ENCODE measurements around the gene TBC1D5.

The TBC1D5 gene

DNA sequence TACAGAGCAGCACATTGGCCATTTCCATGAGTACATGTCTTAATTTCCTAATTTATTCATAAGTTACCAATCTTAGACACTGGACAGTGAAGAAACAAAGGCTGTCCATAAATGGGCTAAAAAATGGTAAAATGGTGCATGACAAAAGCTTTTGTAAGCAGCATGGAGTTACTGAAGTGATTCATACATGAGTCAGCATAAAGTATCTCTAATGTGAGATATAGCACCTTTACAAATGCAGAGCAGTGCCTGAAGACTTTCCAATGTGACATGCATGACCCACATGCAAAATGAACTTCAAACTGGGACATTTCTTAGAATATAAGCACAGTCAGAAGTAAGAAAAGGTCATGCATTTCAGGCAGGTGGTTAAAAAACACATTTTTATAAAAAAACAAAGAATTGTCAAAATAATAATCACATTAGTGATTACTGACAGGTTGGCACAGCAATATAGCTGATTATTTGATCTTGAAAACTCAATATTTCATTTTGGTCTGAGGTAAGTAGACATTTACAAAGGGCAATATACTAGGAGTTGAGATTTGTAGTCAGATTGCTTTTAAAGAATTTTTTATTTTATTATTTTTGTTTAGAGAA lies 558.4 kb downstream of the TBC1D5 start:
- DNase-seq (ENCODE audit: low read depth): no peak
- TF ChIP-seq MYC (IDR thresholded peaks at IDR 0.05; ENCODE audit: low read depth, low read length): no peak
- TF ChIP-seq POLR2A (IDR thresholded peaks at IDR 0.05; ENCODE audit: extremely low read depth, insufficient read length): no peak
- TF ChIP-seq, protein P1, sequence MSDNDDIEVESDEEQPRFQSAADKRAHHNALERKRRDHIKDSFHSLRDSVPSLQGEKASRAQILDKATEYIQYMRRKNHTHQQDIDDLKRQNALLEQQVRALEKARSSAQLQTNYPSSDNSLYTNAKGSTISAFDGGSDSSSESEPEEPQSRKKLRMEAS (IDR thresholded peaks at IDR 0.05; ENCODE audit: low read depth, low read length): no peak
- TF ChIP-seq, protein P2, sequence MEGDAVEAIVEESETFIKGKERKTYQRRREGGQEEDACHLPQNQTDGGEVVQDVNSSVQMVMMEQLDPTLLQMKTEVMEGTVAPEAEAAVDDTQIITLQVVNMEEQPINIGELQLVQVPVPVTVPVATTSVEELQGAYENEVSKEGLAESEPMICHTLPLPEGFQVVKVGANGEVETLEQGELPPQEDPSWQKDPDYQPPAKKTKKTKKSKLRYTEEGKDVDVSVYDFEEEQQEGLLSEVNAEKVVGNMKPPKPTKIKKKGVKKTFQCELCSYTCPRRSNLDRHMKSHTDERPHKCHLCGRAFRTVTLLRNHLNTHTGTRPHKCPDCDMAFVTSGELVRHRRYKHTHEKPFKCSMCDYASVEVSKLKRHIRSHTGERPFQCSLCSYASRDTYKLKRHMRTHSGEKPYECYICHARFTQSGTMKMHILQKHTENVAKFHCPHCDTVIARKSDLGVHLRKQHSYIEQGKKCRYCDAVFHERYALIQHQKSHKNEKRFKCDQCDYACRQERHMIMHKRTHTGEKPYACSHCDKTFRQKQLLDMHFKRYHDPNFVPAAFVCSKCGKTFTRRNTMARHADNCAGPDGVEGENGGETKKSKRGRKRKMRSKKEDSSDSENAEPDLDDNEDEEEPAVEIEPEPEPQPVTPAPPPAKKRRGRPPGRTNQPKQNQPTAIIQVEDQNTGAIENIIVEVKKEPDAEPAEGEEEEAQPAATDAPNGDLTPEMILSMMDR (IDR thresholded peaks at IDR 0.05; ENCODE audit: low read depth, low read length): no peak
- H3K4me3 ChIP-seq (ENCODE audit: low read depth, low read length): no peak overlapping the region

DNA sequence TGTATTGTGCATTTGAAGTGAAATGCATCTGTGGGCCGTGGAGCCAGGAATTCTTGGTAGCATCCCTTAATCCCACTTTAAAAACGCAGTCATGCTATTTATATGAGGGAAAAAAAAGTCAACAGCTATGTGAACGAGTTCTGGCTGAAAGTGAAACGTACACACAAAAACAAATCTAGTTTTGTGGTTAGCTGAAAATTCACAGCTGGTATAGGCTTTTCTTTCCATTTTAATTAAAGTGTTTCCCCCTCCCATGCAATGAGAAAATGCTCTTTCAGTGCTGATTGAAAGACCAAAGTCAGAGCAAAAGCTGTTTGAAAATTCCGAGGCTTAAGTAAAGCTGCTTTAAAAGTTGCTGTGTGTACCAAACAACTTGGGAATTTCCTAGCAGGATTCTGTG lies 560.3 kb downstream of the TBC1D5 start:
- DNase-seq (ENCODE audit: low read depth): no peak
- no peak overlapping the region for H3K4me3 ChIP-seq (ENCODE audit: low read depth, low read length)
- TF ChIP-seq, protein P2 (IDR thresholded peaks at IDR 0.05; ENCODE audit: low read depth, low read length): no peak
- TF ChIP-seq MYC (IDR thresholded peaks at IDR 0.05; ENCODE audit: low read depth, low read length) (no peak), POLR2A (IDR thresholded peaks at IDR 0.05; ENCODE audit: extremely low read depth, insufficient read length) (no peak)
- TF ChIP-seq, protein P1 (IDR thresholded peaks at IDR 0.05; ENCODE audit: low read depth, low read length): no peak

DNA sequence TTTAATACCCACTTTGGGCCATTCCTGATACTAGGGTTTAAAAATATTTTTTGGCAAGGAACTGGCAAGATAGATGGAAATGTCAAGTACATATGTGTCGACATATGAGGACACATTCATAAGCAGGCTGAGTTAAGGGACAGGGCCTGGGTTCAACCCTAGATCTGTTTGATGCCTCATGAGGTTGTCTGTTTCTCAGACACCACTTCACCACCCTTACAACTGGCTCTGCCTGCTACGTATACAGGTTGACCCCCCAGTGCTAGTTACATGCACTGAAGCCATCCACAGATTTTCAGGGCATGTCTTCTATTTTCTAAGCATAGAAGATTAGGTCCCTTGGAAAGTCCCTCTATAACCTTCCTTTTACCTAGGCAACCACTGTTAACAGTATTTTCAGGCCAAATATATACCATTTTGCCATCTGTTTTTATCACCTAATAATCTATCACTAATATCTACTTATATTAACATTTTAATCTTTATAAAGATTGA lies 561.0 kb downstream of the TBC1D5 start:
- TF ChIP-seq, protein P2 (IDR thresholded peaks at IDR 0.05; ENCODE audit: low read depth, low read length): no peak
- TF ChIP-seq POLR2A (IDR thresholded peaks at IDR 0.05; ENCODE audit: extremely low read depth, insufficient read length): no peak
- TF ChIP-seq, protein P1 (IDR thresholded peaks at IDR 0.05; ENCODE audit: low read depth, low read length): no peak
- TF ChIP-seq MYC (IDR thresholded peaks at IDR 0.05; ENCODE audit: low read depth, low read length): no peak
- no peak for DNase-seq (ENCODE audit: low read depth)
- no peak overlapping the region for H3K4me3 ChIP-seq (ENCODE audit: low read depth, low read length)

DNA sequence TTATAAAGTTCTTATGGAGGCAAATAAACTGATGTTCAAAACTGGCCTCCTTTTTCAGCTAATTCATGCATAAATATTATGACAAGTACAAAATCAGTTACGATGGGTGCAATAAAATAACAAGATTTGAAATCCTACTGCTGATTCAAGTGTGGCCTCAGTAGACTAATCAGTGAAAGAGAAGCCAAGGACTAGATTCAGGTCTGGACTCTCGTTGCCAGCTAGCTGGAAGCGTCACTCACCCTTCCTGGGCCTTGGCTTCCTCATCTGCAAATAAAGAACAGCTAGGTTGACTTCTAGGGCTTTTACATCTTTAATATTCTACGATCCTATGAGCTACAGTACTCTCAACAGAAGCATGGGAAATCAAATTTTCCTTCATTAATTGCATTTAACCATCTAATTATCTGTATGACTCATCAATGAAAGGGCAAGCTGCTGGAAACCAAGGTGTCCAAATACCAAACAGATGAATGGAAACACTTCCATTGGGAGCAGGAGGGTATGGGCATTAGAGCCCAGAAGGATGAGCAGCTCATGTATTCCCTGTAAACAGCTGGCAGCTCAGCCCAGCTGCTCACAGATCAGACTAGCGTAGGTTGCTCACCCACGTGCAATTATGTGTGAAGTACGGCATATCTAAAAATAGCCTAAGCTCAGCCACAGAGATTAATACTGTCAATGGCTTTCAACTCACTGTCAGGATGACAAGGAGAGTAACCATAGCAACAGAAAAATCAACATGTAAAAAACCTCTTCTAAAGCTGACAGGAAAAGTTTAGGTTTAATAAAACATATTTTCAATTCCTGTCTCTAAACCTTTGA lies 562.8 kb downstream of the TBC1D5 start:
- TF ChIP-seq, protein P1 (IDR thresholded peaks at IDR 0.05; ENCODE audit: low read depth, low read length): no peak
- TF ChIP-seq, protein P2 (IDR thresholded peaks at IDR 0.05; ENCODE audit: low read depth, low read length): no peak
- no peak for TF ChIP-seq POLR2A (IDR thresholded peaks at IDR 0.05; ENCODE audit: extremely low read depth, insufficient read length)
- DNase-seq (ENCODE audit: low read depth): no peak
- no peak overlapping the region for H3K4me3 ChIP-seq (ENCODE audit: low read depth, low read length)

DNA sequence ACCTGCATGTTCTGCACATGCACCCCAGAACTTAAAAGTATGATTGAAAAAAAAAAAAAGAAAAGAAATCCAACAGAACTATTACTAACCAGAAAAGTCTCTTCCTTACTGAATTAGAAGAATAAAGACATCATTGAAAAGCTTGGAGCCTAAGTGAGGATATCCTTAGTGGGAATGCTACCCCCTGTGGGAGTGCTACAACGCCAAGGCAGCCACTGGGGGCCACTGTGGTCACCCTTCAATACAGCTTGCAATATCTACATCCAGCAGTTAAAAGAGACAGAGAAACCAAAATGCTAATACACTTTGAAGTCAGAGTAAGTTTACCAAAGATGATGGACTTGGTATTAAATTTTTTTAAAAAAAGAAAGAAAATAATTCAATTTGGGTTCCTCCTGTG lies 565.7 kb downstream of the TBC1D5 start:
- TF ChIP-seq, protein P1 (IDR thresholded peaks at IDR 0.05; ENCODE audit: low read depth, low read length): no peak
- TF ChIP-seq, protein P2 (IDR thresholded peaks at IDR 0.05; ENCODE audit: low read depth, low read length): no peak
- no peak for TF ChIP-seq MYC (IDR thresholded peaks at IDR 0.05; ENCODE audit: low read depth, low read length)
- DNase-seq (ENCODE audit: low read depth): no peak
- no peak overlapping the region for H3K4me3 ChIP-seq (ENCODE audit: low read depth, low read length)

Measured in NB4 (cell line).